Measurements from ENCODE around the gene RNF157. TPM values are rescaled to one million over a fixed set of nuclear protein-coding genes. Genes with fewer than 3 reads are reported as not detected.

Gene RNF157
- total and polyA plus RNA-seq, 2 of the 13 experiments (the other 11 are each of a cell fraction or from before 2014, with no cell fraction given) = 0.44 to 1.5 TPM

DNA sequence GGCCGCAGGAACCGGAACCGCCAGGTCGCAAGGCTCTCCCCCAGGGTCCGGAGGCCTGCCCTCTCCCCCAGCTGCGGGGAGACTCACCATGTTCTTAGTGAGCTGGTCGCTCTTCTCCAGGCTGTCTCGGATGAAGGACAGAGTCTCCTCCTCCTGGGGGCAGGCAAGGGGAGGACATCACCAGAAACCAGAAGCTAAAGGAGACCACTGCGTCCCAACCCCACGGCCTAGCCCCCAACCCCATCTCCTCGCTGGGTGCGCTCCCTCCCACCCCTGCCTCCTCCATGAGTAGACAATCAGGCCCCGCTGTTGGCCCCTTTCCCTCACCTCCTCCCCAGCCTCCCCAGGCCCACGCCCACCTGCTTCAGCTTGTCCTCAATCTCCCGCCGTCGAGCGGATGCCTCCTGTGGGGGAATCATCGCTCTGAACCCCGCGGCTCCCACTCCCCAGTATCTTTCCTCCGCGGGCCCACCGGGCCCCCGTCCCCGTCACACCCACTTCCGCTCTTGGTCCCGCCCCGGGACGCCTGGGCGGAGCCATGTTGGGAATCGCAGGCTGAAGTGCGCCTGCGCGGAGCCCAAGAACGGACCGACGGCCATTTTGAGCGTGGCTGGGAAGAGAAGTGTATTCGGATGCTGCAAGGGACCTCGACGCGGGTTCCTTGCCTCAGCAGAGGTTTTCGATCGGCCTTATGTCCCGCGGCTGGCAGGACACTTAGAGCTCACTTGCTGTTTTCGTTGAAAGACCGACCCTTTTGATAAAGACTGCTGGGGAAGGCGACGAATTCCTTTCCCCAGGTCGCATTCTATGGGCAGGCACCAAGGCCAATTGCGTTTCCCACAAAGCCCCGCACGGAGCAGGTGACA, 136.8 kb downstream of the RNF157 start, which contains the start of gene EXOC7 (continued):
- TF ChIP-seq, protein P1, sequence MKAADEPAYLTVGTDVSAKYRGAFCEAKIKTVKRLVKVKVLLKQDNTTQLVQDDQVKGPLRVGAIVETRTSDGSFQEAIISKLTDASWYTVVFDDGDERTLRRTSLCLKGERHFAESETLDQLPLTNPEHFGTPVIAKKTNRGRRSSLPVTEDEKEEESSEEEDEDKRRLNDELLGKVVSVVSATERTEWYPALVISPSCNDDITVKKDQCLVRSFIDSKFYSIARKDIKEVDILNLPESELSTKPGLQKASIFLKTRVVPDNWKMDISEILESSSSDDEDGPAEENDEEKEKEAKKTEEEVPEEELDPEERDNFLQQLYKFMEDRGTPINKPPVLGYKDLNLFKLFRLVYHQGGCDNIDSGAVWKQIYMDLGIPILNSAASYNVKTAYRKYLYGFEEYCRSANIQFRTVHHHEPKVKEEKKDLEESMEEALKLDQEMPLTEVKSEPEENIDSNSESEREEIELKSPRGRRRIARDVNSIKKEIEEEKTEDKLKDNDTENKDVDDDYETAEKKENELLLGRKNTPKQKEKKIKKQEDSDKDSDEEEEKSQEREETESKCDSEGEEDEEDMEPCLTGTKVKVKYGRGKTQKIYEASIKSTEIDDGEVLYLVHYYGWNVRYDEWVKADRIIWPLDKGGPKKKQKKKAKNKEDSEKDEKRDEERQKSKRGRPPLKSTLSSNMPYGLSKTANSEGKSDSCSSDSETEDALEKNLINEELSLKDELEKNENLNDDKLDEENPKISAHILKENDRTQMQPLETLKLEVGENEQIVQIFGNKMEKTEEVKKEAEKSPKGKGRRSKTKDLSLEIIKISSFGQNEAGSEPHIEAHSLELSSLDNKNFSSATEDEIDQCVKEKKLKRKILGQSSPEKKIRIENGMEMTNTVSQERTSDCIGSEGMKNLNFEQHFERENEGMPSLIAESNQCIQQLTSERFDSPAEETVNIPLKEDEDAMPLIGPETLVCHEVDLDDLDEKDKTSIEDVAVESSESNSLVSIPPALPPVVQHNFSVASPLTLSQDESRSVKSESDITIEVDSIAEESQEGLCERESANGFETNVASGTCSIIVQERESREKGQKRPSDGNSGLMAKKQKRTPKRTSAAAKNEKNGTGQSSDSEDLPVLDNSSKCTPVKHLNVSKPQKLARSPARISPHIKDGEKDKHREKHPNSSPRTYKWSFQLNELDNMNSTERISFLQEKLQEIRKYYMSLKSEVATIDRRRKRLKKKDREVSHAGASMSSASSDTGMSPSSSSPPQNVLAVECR (CRISPR knock-in tag; IDR thresholded peaks at IDR 0.05; ENCODE audit: borderline replicate concordance) = peak; percentile 89
- TF ChIP-seq ZNF83 (CRISPR knock-in tag; IDR thresholded peaks at IDR 0.05; ENCODE audit: borderline replicate concordance) = no peak
- TF ChIP-seq ONECUT2 (CRISPR knock-in tag; IDR thresholded peaks at IDR 0.05) = no peak
- no peak for TF ChIP-seq IRF1 (CRISPR knock-in tag; IDR thresholded peaks at IDR 0.05; ENCODE audit: low read depth)
- TF ChIP-seq HNRNPH1 (optimal IDR thresholded peaks at IDR 0.05; ENCODE audit: low read depth, low read length) = peak; percentile 38
- peak; percentile 94 for TF ChIP-seq RBFOX2 (IDR thresholded peaks at IDR 0.05; ENCODE audit: low read depth, low read length)
- peak; percentile 86 for TF ChIP-seq ZNF605 (CRISPR knock-in tag; IDR thresholded peaks at IDR 0.05)
- TF ChIP-seq SMC3 (IDR thresholded peaks at IDR 0.05; ENCODE audit: low read length) = no peak
- peak; percentile 85; the same call in 1 of the 2 replicates for TF ChIP-seq PCBP1 (IDR thresholded peaks at IDR 0.05; ENCODE audit: borderline replicate concordance, low read depth, low read length)
- TF ChIP-seq GPN1 (CRISPR knock-in tag; IDR thresholded peaks at IDR 0.05; ENCODE audit: borderline replicate concordance) = no peak
- peak; percentile 70 for TF ChIP-seq HNRNPLL (IDR thresholded peaks at IDR 0.05; ENCODE audit: low read depth, low read length, poor library complexity, severe bottlenecking)
- TF ChIP-seq, protein P2, sequence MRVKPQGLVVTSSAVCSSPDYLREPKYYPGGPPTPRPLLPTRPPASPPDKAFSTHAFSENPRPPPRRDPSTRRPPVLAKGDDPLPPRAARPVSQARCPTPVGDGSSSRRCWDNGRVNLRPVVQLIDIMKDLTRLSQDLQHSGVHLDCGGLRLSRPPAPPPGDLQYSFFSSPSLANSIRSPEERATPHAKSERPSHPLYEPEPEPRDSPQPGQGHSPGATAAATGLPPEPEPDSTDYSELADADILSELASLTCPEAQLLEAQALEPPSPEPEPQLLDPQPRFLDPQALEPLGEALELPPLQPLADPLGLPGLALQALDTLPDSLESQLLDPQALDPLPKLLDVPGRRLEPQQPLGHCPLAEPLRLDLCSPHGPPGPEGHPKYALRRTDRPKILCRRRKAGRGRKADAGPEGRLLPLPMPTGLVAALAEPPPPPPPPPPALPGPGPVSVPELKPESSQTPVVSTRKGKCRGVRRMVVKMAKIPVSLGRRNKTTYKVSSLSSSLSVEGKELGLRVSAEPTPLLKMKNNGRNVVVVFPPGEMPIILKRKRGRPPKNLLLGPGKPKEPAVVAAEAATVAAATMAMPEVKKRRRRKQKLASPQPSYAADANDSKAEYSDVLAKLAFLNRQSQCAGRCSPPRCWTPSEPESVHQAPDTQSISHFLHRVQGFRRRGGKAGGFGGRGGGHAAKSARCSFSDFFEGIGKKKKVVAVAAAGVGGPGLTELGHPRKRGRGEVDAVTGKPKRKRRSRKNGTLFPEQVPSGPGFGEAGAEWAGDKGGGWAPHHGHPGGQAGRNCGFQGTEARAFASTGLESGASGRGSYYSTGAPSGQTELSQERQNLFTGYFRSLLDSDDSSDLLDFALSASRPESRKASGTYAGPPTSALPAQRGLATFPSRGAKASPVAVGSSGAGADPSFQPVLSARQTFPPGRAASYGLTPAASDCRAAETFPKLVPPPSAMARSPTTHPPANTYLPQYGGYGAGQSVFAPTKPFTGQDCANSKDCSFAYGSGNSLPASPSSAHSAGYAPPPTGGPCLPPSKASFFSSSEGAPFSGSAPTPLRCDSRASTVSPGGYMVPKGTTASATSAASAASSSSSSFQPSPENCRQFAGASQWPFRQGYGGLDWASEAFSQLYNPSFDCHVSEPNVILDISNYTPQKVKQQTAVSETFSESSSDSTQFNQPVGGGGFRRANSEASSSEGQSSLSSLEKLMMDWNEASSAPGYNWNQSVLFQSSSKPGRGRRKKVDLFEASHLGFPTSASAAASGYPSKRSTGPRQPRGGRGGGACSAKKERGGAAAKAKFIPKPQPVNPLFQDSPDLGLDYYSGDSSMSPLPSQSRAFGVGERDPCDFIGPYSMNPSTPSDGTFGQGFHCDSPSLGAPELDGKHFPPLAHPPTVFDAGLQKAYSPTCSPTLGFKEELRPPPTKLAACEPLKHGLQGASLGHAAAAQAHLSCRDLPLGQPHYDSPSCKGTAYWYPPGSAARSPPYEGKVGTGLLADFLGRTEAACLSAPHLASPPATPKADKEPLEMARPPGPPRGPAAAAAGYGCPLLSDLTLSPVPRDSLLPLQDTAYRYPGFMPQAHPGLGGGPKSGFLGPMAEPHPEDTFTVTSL (CRISPR knock-in tag; IDR thresholded peaks at IDR 0.05; ENCODE audit: borderline replicate concordance) = peak; percentile 68; the same call in 1 of the 2 replicates
- no peak for TF ChIP-seq ZC3H4 (CRISPR knock-in tag; IDR thresholded peaks at IDR 0.05; ENCODE audit: borderline replicate concordance)
- TF ChIP-seq CEBPG (CRISPR knock-in tag; IDR thresholded peaks at IDR 0.05) = no peak
- TF ChIP-seq ZKSCAN8 (CRISPR knock-in tag; IDR thresholded peaks at IDR 0.05; ENCODE audit: borderline replicate concordance) = peak; percentile 81; the same call in 1 of the 2 replicates
- TF ChIP-seq, protein P3, sequence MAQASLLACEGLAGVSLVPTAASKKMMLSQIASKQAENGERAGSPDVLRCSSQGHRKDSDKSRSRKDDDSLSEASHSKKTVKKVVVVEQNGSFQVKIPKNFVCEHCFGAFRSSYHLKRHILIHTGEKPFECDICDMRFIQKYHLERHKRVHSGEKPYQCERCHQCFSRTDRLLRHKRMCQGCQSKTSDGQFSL (CRISPR knock-in tag; IDR thresholded peaks at IDR 0.05) = 0 out of 2 replicates have a peak, but pooled peaks have one; percentile 15
- no peak; the same call in 1 of the 2 replicates for TF ChIP-seq NFE2L1 (CRISPR knock-in tag; IDR thresholded peaks at IDR 0.05; ENCODE audit: borderline replicate concordance)
- peak; percentile 77; the same call in 1 of the 2 replicates for TF ChIP-seq ZNF331 (CRISPR knock-in tag; IDR thresholded peaks at IDR 0.05)
